ENCODE measurements around the gene STAG3. TPM values are rescaled to one million over a fixed set of nuclear protein-coding genes. Genes with fewer than 3 reads are reported as not detected.

The STAG3 gene
- total RNA-seq, 4 donors from 2014 or later: 4.2 to 8.2 (median 6.5) TPM

GRCh38 chr7:100167912-100168323 is 9.8 kb upstream of the STAG3 start:
- 1 to 3% methylated on average over 11 of the region's 11 CpGs for WGBS, 2 donors
- H3K27me3 ChIP-seq: peaks cover 0 to 12% of the 10 kb centered on the region in 2 donors
- peak overlapping the region; percentile 29 to 57 (median 48) for H3K4me3 ChIP-seq
- no peaks in the 10 kb centered on the region for H3K9me3 ChIP-seq
- DNase-seq (ENCODE audit: low spot score in 2 of 2): no peak
- peaks cover 0 to 47% (median 29%) of the 10 kb centered on the region in 4 donors for H3K4me1 ChIP-seq
- peaks cover 0 to 7% (median 0%) of the 10 kb centered on the region in 3 donors for H3K36me3 ChIP-seq
- peak overlapping the region; percentile 76 to 87 (median 82) for H3K27ac ChIP-seq
- TF ChIP-seq EP300 (IDR thresholded peaks at IDR 0.05) (no peak), CTCF (IDR thresholded peaks at IDR 0.05) (no peak), POLR2A (IDR thresholded peaks at IDR 0.05) (no peak)

DNA sequence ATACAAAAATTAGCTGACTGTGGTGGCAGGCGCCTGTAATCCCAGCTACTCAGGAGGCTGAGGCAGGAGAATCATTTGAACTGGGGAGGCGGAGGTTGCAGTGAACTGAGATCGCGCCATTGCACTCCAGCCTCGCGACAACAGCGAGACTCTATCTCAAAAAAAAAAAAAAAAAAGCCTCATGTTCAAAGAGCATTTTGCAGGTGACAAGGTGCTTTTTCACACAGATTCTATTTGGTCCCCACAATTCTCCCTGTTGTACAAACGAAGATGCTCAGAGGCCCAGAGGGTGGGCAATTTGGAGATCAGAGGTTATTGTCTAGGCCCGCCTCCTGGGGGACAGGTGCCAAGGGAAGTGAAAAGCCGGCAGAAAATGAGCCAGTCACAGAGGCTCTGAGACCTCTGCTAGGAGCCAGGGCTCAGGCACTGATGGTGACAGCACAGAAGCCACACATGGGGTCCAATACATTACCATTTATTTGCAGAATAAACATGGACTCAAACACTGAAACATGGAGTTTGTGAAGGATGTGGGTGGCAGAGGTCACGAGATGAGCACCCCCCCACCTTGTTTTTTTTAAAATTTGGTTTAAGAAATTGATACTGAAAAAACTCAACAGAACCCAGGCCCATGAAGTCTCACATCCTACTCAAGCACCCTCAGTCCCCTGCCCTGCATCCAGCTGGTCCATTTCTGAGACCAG is 8.4 kb upstream of the STAG3 start:
- Histone ChIP-seq H3K9me3 (no peaks in the 10 kb centered on the region), H3K4me3 (peak overlapping the region in 1 of 4 donors; percentile 57), H3K27ac (peak overlapping the region in 3 of 4 donors; percentile 79 to 87 (median 86)), H3K4me1 (peaks cover 0 to 47% (median 27%) of the 10 kb centered on the region in 4 donors), H3K36me3 (no peaks in the 10 kb centered on the region), H3K27me3 (peaks cover 0 to 12% of the 10 kb centered on the region in 2 donors)
- DNase-seq (ENCODE audit: low spot score in 2 of 2): no peak
- WGBS, 2 donors: 86 to 88% methylated on average over 11 of the region's 11 CpGs
- no peak for TF ChIP-seq POLR2A (IDR thresholded peaks at IDR 0.05)
- no peak for TF ChIP-seq EP300 (IDR thresholded peaks at IDR 0.05)
- no peak for TF ChIP-seq CTCF (IDR thresholded peaks at IDR 0.05)

DNA sequence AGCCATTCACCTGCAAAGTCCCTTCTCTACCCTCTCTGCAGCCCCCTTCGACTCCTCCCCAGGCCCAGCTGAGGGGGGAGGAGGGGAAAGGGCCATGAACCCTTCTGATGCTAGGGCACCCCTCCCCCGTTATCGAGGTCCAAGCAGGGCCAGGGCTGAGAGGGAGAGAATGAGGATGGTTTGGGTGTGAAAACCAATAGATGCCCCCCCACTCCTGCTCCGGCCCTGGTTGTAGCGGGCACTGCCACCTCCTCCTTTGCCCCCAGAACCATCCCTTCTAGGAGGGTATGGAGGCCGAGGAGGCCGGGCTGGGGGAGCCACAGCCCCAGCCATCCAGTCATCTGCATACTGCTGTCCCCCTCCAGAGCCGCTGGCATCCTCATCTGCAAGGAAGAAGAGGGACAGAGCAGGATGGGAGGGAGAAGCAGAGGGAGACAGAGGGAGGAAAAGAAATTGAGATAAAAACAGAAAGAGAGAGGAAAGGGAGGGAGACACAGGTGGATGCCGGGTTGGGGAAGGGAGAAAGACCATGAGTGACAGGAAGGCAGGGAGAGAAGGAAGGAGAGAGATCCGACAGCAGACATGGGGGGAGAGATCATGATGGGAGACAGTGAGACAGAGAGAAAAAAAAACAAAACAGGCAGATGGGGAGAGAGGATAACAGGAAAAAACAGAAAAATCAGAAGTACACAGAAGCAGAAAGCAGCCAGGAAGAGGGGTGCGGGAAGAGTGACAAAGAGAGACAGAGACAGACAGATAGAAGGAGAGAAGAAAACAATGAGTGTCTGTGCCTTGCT is 7.4 kb upstream of the STAG3 start:
- DNase-seq (ENCODE audit: low spot score in 2 of 2): no peak
- TF ChIP-seq EP300 (IDR thresholded peaks at IDR 0.05) (no peak), CTCF (IDR thresholded peaks at IDR 0.05) (no peak), POLR2A (IDR thresholded peaks at IDR 0.05) (no peak)
- H3K36me3 ChIP-seq: no peaks in the 10 kb centered on the region
- no peak overlapping the region for H3K27ac ChIP-seq
- peaks cover 0 to 12% of the 10 kb centered on the region in 2 donors for H3K27me3 ChIP-seq
- H3K4me3 ChIP-seq: no peak overlapping the region
- peaks cover 0 to 47% (median 27%) of the 10 kb centered on the region in 4 donors for H3K4me1 ChIP-seq
- 83 to 85% methylated on average over 11 of the region's 11 CpGs for WGBS, 2 donors
- H3K9me3 ChIP-seq: no peaks in the 10 kb centered on the region

- peaks cover 0 to 12% of the 10 kb centered on the region in 2 donors for H3K27me3 ChIP-seq
- H3K9me3 ChIP-seq: no peaks in the 10 kb centered on the region
- no peaks in the 10 kb centered on the region for H3K36me3 ChIP-seq
- no peak overlapping the region for H3K27ac ChIP-seq
- peaks cover 0 to 47% (median 27%) of the 10 kb centered on the region in 4 donors for H3K4me1 ChIP-seq
- 11 to 21% methylated on average over 19 to 22 of the region's 61 CpGs for WGBS, 2 donors
- H3K4me3 ChIP-seq: peak overlapping the region; percentile 22 to 51 (median 36)
- no peak for DNase-seq (ENCODE audit: low spot score in 2 of 2)
- TF ChIP-seq CTCF (IDR thresholded peaks at IDR 0.05): no peak
Measured at GRCh38 chr7:100171087-100171681, 6.5 kb upstream of the STAG3 start.
